Measurements from ENCODE around the gene ARHGAP4.

DNA sequence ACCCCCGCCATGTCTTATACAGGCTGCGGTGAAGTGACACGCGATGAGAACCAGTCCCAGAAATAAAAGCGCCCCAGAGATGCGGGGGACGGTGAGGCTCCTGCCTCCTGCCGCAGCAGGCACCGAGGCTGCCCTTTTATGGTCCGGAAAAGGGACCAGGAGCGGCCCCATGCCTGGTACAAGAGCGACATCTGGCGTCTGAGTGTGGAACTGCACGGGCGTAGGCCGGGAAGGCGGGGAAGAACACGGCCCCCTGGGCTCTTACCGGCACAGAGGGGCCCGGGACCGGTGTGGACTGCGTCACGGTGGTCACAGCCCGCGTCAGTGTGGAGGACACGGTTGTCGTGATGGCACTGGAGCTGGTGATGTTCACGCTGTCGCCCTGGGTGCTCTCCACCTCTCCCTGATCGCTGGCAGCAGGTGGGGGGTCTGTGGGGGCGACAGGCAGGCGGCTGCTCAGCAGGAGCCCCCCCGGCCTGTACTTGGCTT lies 27.3 kb upstream of the ARHGAP4 start:
- TF ChIP-seq POLR2A (IDR thresholded peaks at IDR 0.05) (no peak), CTCF (IDR thresholded peaks at IDR 0.05 in 4 of 5, conservative IDR thresholded peaks at IDR 0.05 in 1 of 5) (peak; percentile 81 to 98 (median 97))
